Measurements from ENCODE around the gene KCNQ4. TPM values are rescaled to one million over a fixed set of nuclear protein-coding genes. Genes with fewer than 3 reads are reported as not detected.

Gene KCNQ4
- polyA plus RNA-seq, 3 donors: 0.13 TPM; not detected in 2

DNA sequence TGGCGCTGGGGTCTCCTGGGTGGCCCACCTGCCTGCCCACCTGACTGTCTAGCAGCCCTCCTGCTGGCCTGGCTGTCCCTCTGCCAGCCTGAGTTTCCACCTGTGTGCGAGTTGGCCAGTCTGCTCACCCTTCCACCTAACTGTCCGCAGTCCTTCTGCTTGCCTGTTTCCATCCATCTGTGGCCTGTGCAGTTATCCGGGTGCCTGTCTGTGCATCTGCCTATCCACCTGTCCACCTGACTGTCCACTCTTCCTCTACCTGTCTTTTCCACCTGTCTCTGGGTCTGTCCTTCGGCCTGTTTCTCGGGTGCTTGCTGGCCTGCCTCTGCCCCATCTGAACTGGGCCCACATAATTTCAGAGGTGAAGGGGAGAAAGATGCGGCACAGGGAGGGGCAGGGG, 1.9 kb downstream of the KCNQ4 start:
- no peak for DNase-seq
- no peaks in the 10 kb centered on the region for H3K36me3 ChIP-seq (replicated peaks in 1 of 2; ENCODE audit: control insufficient read depth in 1 of 2, insufficient read depth in 2 of 2, low read length in 2 of 2)
- peaks cover 0 to 10% (median 4%) of the 10 kb centered on the region in 7 donors for H3K9me3 Mint-ChIP-seq
- peaks cover 0 to 9% of the 10 kb centered on the region in 2 donors for H3K9me3 ChIP-seq (replicated peaks in 1 of 2; ENCODE audit: control insufficient read depth in 1 of 2, insufficient read depth in 1 of 2, low read length in 2 of 2)
- H3K4me1 ChIP-seq (ENCODE audit: control insufficient read depth in 1 of 2, insufficient read depth in 2 of 2, low read length in 2 of 2): peaks cover 9 to 16% of the 10 kb centered on the region in 2 donors
- intact Hi-C loops (cut with micrococcal nuclease): no loop called here
- 100% methylated on average over 7 of the region's 7 CpGs for WGBS (ENCODE audit: insufficient coverage)
- no peak overlapping the region for H3K4me2 ChIP-seq (replicated peaks; ENCODE audit: extremely low read depth, low read length, poor library complexity, severe bottlenecking)
- peak overlapping the region in 1 of 2 donors; percentile 72 for H3K4me3 Mint-ChIP-seq
- H3K4me1 Mint-ChIP-seq: peaks cover 13% of the 10 kb centered on the region
- H3K27ac ChIP-seq (ENCODE audit: low read depth in 1 of 2, low read length in 2 of 2): no peak overlapping the region
- H3K79me2 ChIP-seq (ENCODE audit: insufficient read depth, low read length): no peaks in the 10 kb centered on the region
- no peak for TF ChIP-seq CTCF (IDR thresholded peaks at IDR 0.05)
- H3K27ac Mint-ChIP-seq: peak overlapping the region in 1 of 7 donors; percentile 4
- no peak overlapping the region for H2AFZ ChIP-seq (ENCODE audit: insufficient read depth, low read depth, low read length, poor library complexity, severe bottlenecking)
- no peak overlapping the region for H3K4me3 ChIP-seq (replicated peaks in 1 of 3; ENCODE audit: low read depth in 2 of 3, low read length in 3 of 3)
- H4K20me1 ChIP-seq (ENCODE audit: insufficient read depth, low read length): no peaks in the 10 kb centered on the region
- peaks cover 45 to 63% (median 46%) of the 10 kb centered on the region in 3 donors for H3K27me3 Mint-ChIP-seq (ENCODE audit: low read depth in 3 of 3)
- peaks cover 3 to 5% of the 10 kb centered on the region in 2 donors for H3K36me3 Mint-ChIP-seq
- H3K9ac ChIP-seq (ENCODE audit: insufficient read depth, low read length, poor library complexity, severe bottlenecking): no peak overlapping the region
- peaks cover 18 to 44% of the 10 kb centered on the region in 2 donors for H3K27me3 ChIP-seq (ENCODE audit: control insufficient read depth in 2 of 2, insufficient read depth in 2 of 2, low read length in 2 of 2)

GRCh38 chr1:40786171-40786994, 2.8 kb downstream of the KCNQ4 start:
- Histone ChIP-seq H3K9ac (ENCODE audit: insufficient read depth, low read length, poor library complexity, severe bottlenecking) (no peak overlapping the region), H3K4me3 (replicated peaks in 1 of 3; ENCODE audit: low read depth in 2 of 3, low read length in 3 of 3) (no peak overlapping the region), H3K9me3 (replicated peaks in 1 of 2; ENCODE audit: control insufficient read depth in 1 of 2, insufficient read depth in 1 of 2, low read length in 2 of 2) (peaks cover 0 to 9% of the 10 kb centered on the region in 2 donors), H3K4me2 (replicated peaks; ENCODE audit: extremely low read depth, low read length, poor library complexity, severe bottlenecking) (no peak overlapping the region), H3K27ac (ENCODE audit: low read depth in 1 of 2, low read length in 2 of 2) (no peak overlapping the region), H3K79me2 (ENCODE audit: insufficient read depth, low read length) (no peaks in the 10 kb centered on the region), H2AFZ (ENCODE audit: insufficient read depth, low read depth, low read length, poor library complexity, severe bottlenecking) (no peak overlapping the region), H3K4me1 (ENCODE audit: control insufficient read depth in 1 of 2, insufficient read depth in 2 of 2, low read length in 2 of 2) (peaks cover 9 to 16% of the 10 kb centered on the region in 2 donors), H3K36me3 (replicated peaks in 1 of 2; ENCODE audit: control insufficient read depth in 1 of 2, insufficient read depth in 2 of 2, low read length in 2 of 2) (no peaks in the 10 kb centered on the region), H4K20me1 (ENCODE audit: insufficient read depth, low read length) (no peaks in the 10 kb centered on the region), H3K27me3 (ENCODE audit: control insufficient read depth in 2 of 2, insufficient read depth in 2 of 2, low read length in 2 of 2) (peaks cover 18 to 41% of the 10 kb centered on the region in 2 donors)
- H3K27ac Mint-ChIP-seq: no peak overlapping the region
- no peak for DNase-seq
- TF ChIP-seq CTCF (IDR thresholded peaks at IDR 0.05): no peak
- H3K9me3 Mint-ChIP-seq: peaks cover 0 to 10% (median 4%) of the 10 kb centered on the region in 7 donors
- H3K4me3 Mint-ChIP-seq: no peak overlapping the region
- peaks cover 39 to 62% (median 42%) of the 10 kb centered on the region in 3 donors for H3K27me3 Mint-ChIP-seq (ENCODE audit: low read depth in 3 of 3)
- 89% methylated on average over 4 of the region's 9 CpGs for WGBS (ENCODE audit: insufficient coverage)
- peaks cover 13% of the 10 kb centered on the region for H3K4me1 Mint-ChIP-seq
- H3K36me3 Mint-ChIP-seq: peaks cover 3 to 5% of the 10 kb centered on the region in 2 donors
- intact Hi-C loops (cut with micrococcal nuclease): no loop called here

Measured in CD14-positive monocyte (primary cell).